ENCODE results near the gene CFHR3. TPM values are rescaled to one million over a fixed set of nuclear protein-coding genes. Genes with fewer than 3 reads are reported as not detected.

The CFHR3 gene
- total RNA-seq, 1 experiment from 2014 or later, result 0.24 TPM

DNA sequence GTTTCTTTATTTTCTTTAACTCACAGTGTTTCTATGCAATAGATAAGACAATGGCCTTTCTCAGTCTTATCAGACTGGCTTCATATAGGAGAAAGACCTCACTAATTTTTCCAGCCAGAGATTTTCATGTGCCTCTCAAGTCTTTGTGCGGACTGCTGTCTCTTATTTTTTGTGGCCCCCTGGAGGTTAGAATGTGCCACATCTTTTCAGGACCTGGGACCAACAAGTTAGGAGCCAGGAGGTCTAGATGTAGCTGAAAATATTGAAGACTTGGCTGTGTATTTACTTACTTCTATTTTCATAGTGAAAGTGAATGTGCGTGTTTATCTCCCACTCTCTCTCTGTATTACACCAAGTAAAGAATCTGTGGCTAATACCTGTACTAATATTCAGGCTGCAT is 42.1 kb upstream of the CFHR3 start:
- Mint-ChIP-seq H3K9me3 (peaks cover 12% of the 10 kb centered on the region), H3K4me1 (0 out of 2 replicates have a peak, but pooled peaks cover 5% of the 10 kb centered on the region), H3K4me3 (no peak overlapping the region), H3K27ac (no peak overlapping the region), H3K27me3 (ENCODE audit: low read depth) (no peaks in the 10 kb centered on the region), H3K36me3 (no peaks in the 10 kb centered on the region)
- ChIA-PET CTCF (interaction anchor here (0.6 to 1.3 kb wide), 6 partner anchors 9 to 428 kb away, joined by 3 to 6 read pairs (median 4); no protein-coding TSS in a partner anchor), POLR2A (no interaction called here)
- DNase-seq (ENCODE audit: low spot score) (peak; percentile 13), ATAC-seq (peak; percentile 86)
- TF ChIP-seq, protein P1, sequence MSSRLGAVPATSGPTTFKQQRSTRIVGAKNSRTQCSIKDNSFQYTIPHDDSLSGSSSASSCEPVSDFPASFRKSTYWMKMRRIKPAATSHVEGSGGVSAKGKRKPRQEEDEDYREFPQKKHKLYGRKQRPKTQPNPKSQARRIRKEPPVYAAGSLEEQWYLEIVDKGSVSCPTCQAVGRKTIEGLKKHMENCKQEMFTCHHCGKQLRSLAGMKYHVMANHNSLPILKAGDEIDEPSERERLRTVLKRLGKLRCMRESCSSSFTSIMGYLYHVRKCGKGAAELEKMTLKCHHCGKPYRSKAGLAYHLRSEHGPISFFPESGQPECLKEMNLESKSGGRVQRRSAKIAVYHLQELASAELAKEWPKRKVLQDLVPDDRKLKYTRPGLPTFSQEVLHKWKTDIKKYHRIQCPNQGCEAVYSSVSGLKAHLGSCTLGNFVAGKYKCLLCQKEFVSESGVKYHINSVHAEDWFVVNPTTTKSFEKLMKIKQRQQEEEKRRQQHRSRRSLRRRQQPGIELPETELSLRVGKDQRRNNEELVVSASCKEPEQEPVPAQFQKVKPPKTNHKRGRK (CRISPR knock-in tag; IDR thresholded peaks at IDR 0.05; ENCODE audit: borderline replicate concordance), result no peak
- TF ChIP-seq, protein P2, sequence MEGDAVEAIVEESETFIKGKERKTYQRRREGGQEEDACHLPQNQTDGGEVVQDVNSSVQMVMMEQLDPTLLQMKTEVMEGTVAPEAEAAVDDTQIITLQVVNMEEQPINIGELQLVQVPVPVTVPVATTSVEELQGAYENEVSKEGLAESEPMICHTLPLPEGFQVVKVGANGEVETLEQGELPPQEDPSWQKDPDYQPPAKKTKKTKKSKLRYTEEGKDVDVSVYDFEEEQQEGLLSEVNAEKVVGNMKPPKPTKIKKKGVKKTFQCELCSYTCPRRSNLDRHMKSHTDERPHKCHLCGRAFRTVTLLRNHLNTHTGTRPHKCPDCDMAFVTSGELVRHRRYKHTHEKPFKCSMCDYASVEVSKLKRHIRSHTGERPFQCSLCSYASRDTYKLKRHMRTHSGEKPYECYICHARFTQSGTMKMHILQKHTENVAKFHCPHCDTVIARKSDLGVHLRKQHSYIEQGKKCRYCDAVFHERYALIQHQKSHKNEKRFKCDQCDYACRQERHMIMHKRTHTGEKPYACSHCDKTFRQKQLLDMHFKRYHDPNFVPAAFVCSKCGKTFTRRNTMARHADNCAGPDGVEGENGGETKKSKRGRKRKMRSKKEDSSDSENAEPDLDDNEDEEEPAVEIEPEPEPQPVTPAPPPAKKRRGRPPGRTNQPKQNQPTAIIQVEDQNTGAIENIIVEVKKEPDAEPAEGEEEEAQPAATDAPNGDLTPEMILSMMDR (IDR thresholded peaks at IDR 0.05), result peak; percentile 23; the same call in 1 of the 2 replicates

GRCh38 chr1:196733091-196733970 is 41.3 kb upstream of the CFHR3 start:
- POLR2A ChIA-PET, result no interaction called here
- Mint-ChIP-seq H3K36me3 (peaks cover 7% of the 10 kb centered on the region), H3K27ac (no peak overlapping the region), H3K27me3 (ENCODE audit: low read depth) (no peaks in the 10 kb centered on the region), H3K4me1 (0 out of 2 replicates have a peak, but pooled peaks cover 5% of the 10 kb centered on the region), H3K9me3 (peaks cover 20% of the 10 kb centered on the region), H3K4me3 (no peak overlapping the region)
- DNase-seq (ENCODE audit: low spot score), result no peak
- no peak for ATAC-seq
- CTCF ChIA-PET, result interaction anchor here (0.6 to 1.3 kb wide), 6 partner anchors 9 to 429 kb away, joined by 3 to 6 read pairs (median 4); no protein-coding TSS in a partner anchor
- no peak for TF ChIP-seq RORB (CRISPR knock-in tag; IDR thresholded peaks at IDR 0.05)
- TF ChIP-seq JUN (CRISPR knock-in tag; IDR thresholded peaks at IDR 0.05), result no peak
- no peak for TF ChIP-seq E2F4 (CRISPR knock-in tag; IDR thresholded peaks at IDR 0.05; ENCODE audit: borderline replicate concordance, low read depth)
- TF ChIP-seq ZNF423 (CRISPR knock-in tag; IDR thresholded peaks at IDR 0.05), result no peak
- TF ChIP-seq PRRX2 (CRISPR knock-in tag; IDR thresholded peaks at IDR 0.05), result no peak
- TF ChIP-seq TCF7 (CRISPR knock-in tag; IDR thresholded peaks at IDR 0.05; ENCODE audit: low read depth), result no peak
- TF ChIP-seq ZBTB43 (CRISPR knock-in tag; IDR thresholded peaks at IDR 0.05), result no peak
- TF ChIP-seq ZBTB21 (CRISPR knock-in tag; IDR thresholded peaks at IDR 0.05; ENCODE audit: borderline replicate concordance), result no peak

DNA sequence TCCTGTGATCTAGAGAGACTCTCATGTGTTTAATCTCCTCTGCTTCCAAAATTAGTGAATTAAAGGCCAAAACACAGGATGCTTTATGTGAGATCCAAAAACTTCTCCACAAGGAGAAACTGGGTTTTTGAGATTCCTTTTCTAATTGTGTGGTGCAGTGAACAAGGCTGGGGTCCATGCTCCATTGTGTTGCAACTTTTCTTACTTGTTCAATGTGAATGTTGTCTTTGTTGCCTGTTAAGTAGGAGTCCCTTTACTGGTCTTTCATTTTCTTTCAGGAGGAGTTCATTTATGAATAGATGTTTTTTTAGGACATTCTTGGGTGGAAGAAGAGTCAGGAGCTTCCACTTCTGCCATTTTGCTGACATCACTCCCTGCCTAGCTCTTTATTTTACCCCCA is 40.6 kb upstream of the CFHR3 start:
- no peak overlapping the region for H3K27ac Mint-ChIP-seq
- no peak for ATAC-seq
- H3K27me3 Mint-ChIP-seq (ENCODE audit: low read depth), result no peaks in the 10 kb centered on the region
- ChIA-PET CTCF (no interaction called here), POLR2A (no interaction called here)
- peaks cover 27% of the 10 kb centered on the region for H3K9me3 Mint-ChIP-seq
- peaks cover 12% of the 10 kb centered on the region for H3K36me3 Mint-ChIP-seq
- no peak for DNase-seq (ENCODE audit: low spot score)
- H3K4me3 Mint-ChIP-seq, result no peak overlapping the region
- H3K4me1 Mint-ChIP-seq, result 0 out of 2 replicates have a peak, but pooled peaks cover 5% of the 10 kb centered on the region
- TF ChIP-seq ZNF232 (CRISPR knock-in tag; IDR thresholded peaks at IDR 0.05), result no peak
- no peak for TF ChIP-seq ZNF121 (CRISPR knock-in tag; IDR thresholded peaks at IDR 0.05)
- TF ChIP-seq, protein P3, sequence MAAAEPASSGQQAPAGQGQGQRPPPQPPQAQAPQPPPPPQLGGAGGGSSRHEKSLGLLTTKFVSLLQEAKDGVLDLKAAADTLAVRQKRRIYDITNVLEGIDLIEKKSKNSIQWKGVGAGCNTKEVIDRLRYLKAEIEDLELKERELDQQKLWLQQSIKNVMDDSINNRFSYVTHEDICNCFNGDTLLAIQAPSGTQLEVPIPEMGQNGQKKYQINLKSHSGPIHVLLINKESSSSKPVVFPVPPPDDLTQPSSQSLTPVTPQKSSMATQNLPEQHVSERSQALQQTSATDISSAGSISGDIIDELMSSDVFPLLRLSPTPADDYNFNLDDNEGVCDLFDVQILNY (CRISPR knock-in tag; IDR thresholded peaks at IDR 0.05), result no peak
- no peak for TF ChIP-seq NFATC4 (CRISPR knock-in tag; IDR thresholded peaks at IDR 0.05)
- TF ChIP-seq, protein P2 (IDR thresholded peaks at IDR 0.05), result no peak
- no peak for TF ChIP-seq OVOL2 (CRISPR knock-in tag; IDR thresholded peaks at IDR 0.05; ENCODE audit: borderline replicate concordance)
- TF ChIP-seq ZNF671 (CRISPR knock-in tag; IDR thresholded peaks at IDR 0.05), result no peak
- TF ChIP-seq HMGA2 (CRISPR knock-in tag; IDR thresholded peaks at IDR 0.05), result no peak

Measured in WTC11 (cell line).